HG02763 (cell line): ENCODE results near the gene PSMD7.

Source experiments
- ATAC-seq: cut with Tn5 transposase; IDR thresholded peaks from one replicate; pipeline ENCODE4 v1.9.1; 2021; ENCODE audit warnings: mild to moderate bottlenecking, moderate library complexity; ENCODE audit not compliant: unreplicated experiment

Gene PSMD7

GRCh38 chr16:74296432-74297144 is at the start of gene PSMD7:
Gene PSMD7 (plus strand): TSS chr16:74296814. CDS start chr16:74296915, 101 bp downstream.
- ATAC-seq: peak; percentile 95

- no peak for ATAC-seq
Measured at GRCh38 chr16:74249254-74249653, 47.4 kb upstream of the PSMD7 start.

- ATAC-seq: no peak
Measured at GRCh38 chr16:74249846-74250245, 46.8 kb upstream of the PSMD7 start.

- ATAC-seq: no peak
Measured at GRCh38 chr16:74252329-74252728, 44.3 kb upstream of the PSMD7 start.

- no peak for ATAC-seq
Measured at GRCh38 chr16:74253161-74253938, 43.3 kb upstream of the PSMD7 start.

GRCh38 chr16:74257061-74257460 is 39.6 kb upstream of the PSMD7 start:
- no peak for ATAC-seq

GRCh38 chr16:74261068-74261467 is 35.5 kb upstream of the PSMD7 start:
- ATAC-seq: no peak

GRCh38 chr16:74264811-74265210 is 31.8 kb upstream of the PSMD7 start:
- no peak for ATAC-seq

GRCh38 chr16:74268372-74268782 is 28.2 kb upstream of the PSMD7 start:
- ATAC-seq: no peak

GRCh38 chr16:74271872-74272271 is 24.7 kb upstream of the PSMD7 start:
- no peak for ATAC-seq

- no peak for ATAC-seq
Measured at GRCh38 chr16:74275031-74275636, 21.5 kb upstream of the PSMD7 start.

GRCh38 chr16:74275711-74276110 is 20.9 kb upstream of the PSMD7 start:
- ATAC-seq: no peak

GRCh38 chr16:74277974-74278373 is 18.6 kb upstream of the PSMD7 start:
- no peak for ATAC-seq

- no peak for ATAC-seq
Measured at GRCh38 chr16:74279266-74279665, 17.3 kb upstream of the PSMD7 start.

GRCh38 chr16:74279805-74280204 is 16.8 kb upstream of the PSMD7 start:
- no peak for ATAC-seq

- no peak for ATAC-seq
Measured at GRCh38 chr16:74280448-74280847, 16.2 kb upstream of the PSMD7 start.

- no peak for ATAC-seq
Measured at GRCh38 chr16:74281300-74281699, 15.3 kb upstream of the PSMD7 start.

- ATAC-seq: no peak
Measured at GRCh38 chr16:74283716-74284115, 12.9 kb upstream of the PSMD7 start.

GRCh38 chr16:74288065-74288464 is 8.5 kb upstream of the PSMD7 start:
- ATAC-seq: no peak

GRCh38 chr16:74290356-74290755 is 6.3 kb upstream of the PSMD7 start:
- no peak for ATAC-seq

- ATAC-seq: no peak
Measured at GRCh38 chr16:74291176-74291575, 5.4 kb upstream of the PSMD7 start.
